H9 (cell line): Measurements from ENCODE around the gene COL18A1. TPM values are rescaled to one million over a fixed set of nuclear protein-coding genes. Genes with fewer than 3 reads are reported as not detected.

ENCODE experiments used
- DNase-seq: peaks from one replicate; pipeline ENCODE4 v3.0.0-alpha.2; 2017
- H2AFZ ChIP-seq: one replicate; pipeline ENCODE4 v1.6.1; 2013; ENCODE audit warnings: mild to moderate bottlenecking, low read length, control low read depth, moderate library complexity
- H2AK5ac ChIP-seq: 2 replicates; pipeline ENCODE4 v1.6.1; 2013; ENCODE audit warnings: low read length, control low read depth, mixed read lengths; ENCODE audit not compliant: insufficient read length
- H2BK120ac ChIP-seq: one replicate; pipeline ENCODE4 v1.6.1; 2013; ENCODE audit warnings: low read depth, mild to moderate bottlenecking, low read length, control low read depth, inconsistent platforms; ENCODE audit not compliant: poor library complexity, severe bottlenecking
- H2BK12ac ChIP-seq: 2 replicates; pipeline ENCODE4 v1.6.1; 2013; ENCODE audit warnings: low read length, control low read depth, mixed read lengths, low read depth; ENCODE audit not compliant: insufficient read length
- H2BK15ac ChIP-seq: 2 replicates; pipeline ENCODE4 v1.6.1; 2013; ENCODE audit warnings: low read depth, low read length, control low read depth
- H2BK20ac ChIP-seq: one replicate; pipeline ENCODE4 v1.6.1; 2013; ENCODE audit warnings: low read depth, mild to moderate bottlenecking, low read length, control low read depth, inconsistent platforms; ENCODE audit not compliant: poor library complexity, severe bottlenecking
- H2BK5ac ChIP-seq: 2 replicates; pipeline ENCODE4 v1.6.1; 2013; ENCODE audit warnings: low read length, control low read depth, mixed read lengths; ENCODE audit not compliant: insufficient read length
- H3K14ac ChIP-seq: 2 replicates; pipeline ENCODE4 v1.6.1; 2013; ENCODE audit warnings: low read length, control low read depth; ENCODE audit not compliant: insufficient read depth
- H3K18ac ChIP-seq: 2 replicates; pipeline ENCODE4 v1.6.1; 2013; ENCODE audit warnings: low read depth, mild to moderate bottlenecking, mixed read lengths, low read length, control low read depth; ENCODE audit not compliant: insufficient read length
- H3K23ac ChIP-seq: 2 replicates; pipeline ENCODE4 v1.6.1; 2013; ENCODE audit warnings: low read length, control low read depth, mixed read lengths, low read depth; ENCODE audit not compliant: insufficient read length
- H3K23me2 ChIP-seq: 2 replicates; pipeline ENCODE4 v1.6.1; 2013; ENCODE audit warnings: low read depth, mild to moderate bottlenecking, mixed read lengths, low read length, control low read depth; ENCODE audit not compliant: insufficient read length, poor library complexity, severe bottlenecking
- H3K27ac ChIP-seq: 2 replicates; pipeline ENCODE4 v1.5.1; 2013; ENCODE audit warnings: low read length, control low read depth, mixed read lengths, low read depth; ENCODE audit not compliant: insufficient read length
- H3K27me3 ChIP-seq: 2 replicates; pipeline ENCODE4 v1.6.1; 2013; ENCODE audit warnings: low read length, control low read depth, inconsistent platforms; ENCODE audit not compliant: insufficient read depth
- H3K4ac ChIP-seq: 2 replicates; pipeline ENCODE4 v1.6.1; 2013; ENCODE audit warnings: low read depth, mild to moderate bottlenecking, control low read depth, inconsistent platforms, low read length, moderate library complexity
- H3K4me1 ChIP-seq: 2 replicates; pipeline ENCODE4 v1.6.1; 2013; ENCODE audit warnings: low read length, control low read depth, inconsistent platforms; ENCODE audit not compliant: insufficient read depth
- H3K4me2 ChIP-seq: 2 replicates; pipeline ENCODE4 v1.6.1; 2013; ENCODE audit warnings: low read length, control low read depth, mixed read lengths; ENCODE audit not compliant: insufficient read length, insufficient read depth
- H3K56ac ChIP-seq: 2 replicates; pipeline ENCODE4 v1.6.1; 2013; ENCODE audit warnings: low read depth, mild to moderate bottlenecking, mixed read lengths, low read length, control low read depth; ENCODE audit not compliant: insufficient read length
- H3K79me1 ChIP-seq: 2 replicates; pipeline ENCODE4 v1.6.1; 2013; ENCODE audit warnings: low read depth, mild to moderate bottlenecking, moderate library complexity, low read length, control low read depth, inconsistent platforms; ENCODE audit not compliant: insufficient read depth, poor library complexity, severe bottlenecking
- H3K79me2 ChIP-seq: 2 replicates; pipeline ENCODE4 v1.6.1; 2013; ENCODE audit warnings: low read length, control low read depth, inconsistent platforms; ENCODE audit not compliant: insufficient read depth
- H3K9ac ChIP-seq: 2 replicates; pipeline ENCODE4 v1.6.1; 2013; ENCODE audit warnings: low read length, control low read depth, mixed read lengths; ENCODE audit not compliant: insufficient read length; ENCODE audit errors: extremely low read depth
- H3K9me3 ChIP-seq: one replicate; pipeline ENCODE4 v1.6.1; 2013; ENCODE audit warnings: low read depth, low read length, inconsistent platforms; ENCODE audit not compliant: control insufficient read depth
- H3T11ph ChIP-seq: one replicate; pipeline ENCODE4 v1.6.1; 2013; ENCODE audit warnings: mild to moderate bottlenecking, low read length, control low read depth, inconsistent platforms
- H4K20me1 ChIP-seq: one replicate; pipeline ENCODE4 v1.6.1; 2013; ENCODE audit not compliant: control insufficient read depth, insufficient read length, insufficient read depth
- H4K5ac ChIP-seq: 2 replicates; pipeline ENCODE4 v1.6.1; 2013; ENCODE audit warnings: low read depth, mild to moderate bottlenecking, mixed read lengths, low read length, control low read depth; ENCODE audit not compliant: insufficient read length
- H4K8ac ChIP-seq: replicated peaks from 2 replicates; pipeline ENCODE4 v1.6.1; 2013; ENCODE audit warnings: low read length, control low read depth, mixed read lengths, low read depth; ENCODE audit not compliant: insufficient read length
- H4K91ac ChIP-seq: 2 replicates; pipeline ENCODE4 v1.6.1; 2013; ENCODE audit warnings: low read depth, mild to moderate bottlenecking, moderate library complexity, mixed read lengths, low read length, control low read depth; ENCODE audit not compliant: insufficient read length
- H3K27ac Mint-ChIP-seq, 3 experiments: 2 replicates in 2 of 3; 3 replicates in 1 of 3; pipeline ENCODE4 v1.8.0; 2020 to 2021; ENCODE audit warnings: mixed read lengths in 3 of 3, mild to moderate bottlenecking in 1 of 3, moderate library complexity in 1 of 3
- H3K27me3 Mint-ChIP-seq: 2 replicates; pipeline ENCODE4 v1.8.0; 2021; ENCODE audit warnings: low read depth, mild to moderate bottlenecking, moderate library complexity, mixed read lengths
- H3K36me3 Mint-ChIP-seq, 3 experiments: 2 replicates in 2 of 3; 3 replicates in 1 of 3; pipeline ENCODE4 v1.8.0; 2020 to 2021; ENCODE audit warnings: low read depth in 3 of 3, mixed read lengths in 3 of 3; ENCODE audit not compliant: insufficient read depth in 1 of 3
- H3K4me1 Mint-ChIP-seq, 2 experiments: 2 replicates each; pipeline ENCODE4 v1.8.0; 2020; ENCODE audit warnings: mixed read lengths in 2 of 2
- H3K4me3 Mint-ChIP-seq, 2 experiments: 2 replicates in 1 of 2; 3 replicates in 1 of 2; pipeline ENCODE4 v1.8.0; 2020 to 2021; ENCODE audit warnings: mild to moderate bottlenecking in 2 of 2, mixed read lengths in 2 of 2, moderate library complexity in 1 of 2
- H3K9me3 Mint-ChIP-seq, 2 experiments: 2 replicates in 1 of 2; 3 replicates in 1 of 2; pipeline ENCODE4 v1.8.0; 2020; ENCODE audit warnings: mild to moderate bottlenecking in 2 of 2, mixed read lengths in 2 of 2, moderate library complexity in 1 of 2
- CTCF ChIP-seq: fragments of 200-600 bp; sonication (generic); conservative IDR thresholded peaks from 3 replicates; pipeline ENCODE4 v1.8.0; 2021; ENCODE audit warnings: antibody characterized with exemption, mild to moderate bottlenecking
- WGBS: extraction: QIAGEN DNeasy Blood & Tissue Kit; methylation state at CpG from one replicate; pipeline ENCODE4 v1.1.7; 2013; ENCODE audit warnings: missing lambda C conversion rate, low lambda C conversion rate, mixed read lengths; ENCODE audit not compliant: insufficient read length; ENCODE audit errors: extremely low coverage; 5-methylcytosine and 5-hydroxymethylcytosine counted together
- total RNA-seq: library from RNA; stranded (reverse); gene quantifications from 2 replicates; pipeline ENCODE4 v1.2.1, GENCODE V29; 2021

Gene COL18A1
- total RNA-seq, 1 experiment from 2014 or later = 232 TPM

GRCh38 chr21:45541221-45542039 lies 136.5 kb downstream of the COL18A1 start:
- no peak for TF ChIP-seq CTCF
- Histone ChIP-seq H2BK20ac (no peak overlapping the region), H2BK5ac (no peak overlapping the region), H3K79me1 (no peaks in the 10 kb centered on the region), H2AK5ac (no peak overlapping the region), H3K23me2 (peaks cover 5% of the 10 kb centered on the region), H3K23ac (no peak overlapping the region), H3K4me2 (peak overlapping the region; percentile 60), H3K79me2 (peaks cover 6% of the 10 kb centered on the region; the same call in 1 of the 2 replicates), H3K4ac (no peak overlapping the region), H2BK120ac (no peak overlapping the region), H3K9me3 (no peaks in the 10 kb centered on the region), H3K18ac (no peak overlapping the region), H3K9ac (no peak overlapping the region), H3K27me3 (no peaks in the 10 kb centered on the region), H2AFZ (no peak overlapping the region), H4K5ac (no peak overlapping the region), H3K56ac (no peak overlapping the region), H3K27ac (no peak overlapping the region), H4K91ac (no peak overlapping the region), H3T11ph (no peak overlapping the region), H2BK15ac (no peak overlapping the region), H3K14ac (peak overlapping the region; percentile 58; the same call in 1 of the 2 replicates), H3K4me1 (no peaks in the 10 kb centered on the region), H2BK12ac (no peak overlapping the region), H4K8ac (no peak overlapping the region), H4K20me1 (no peaks in the 10 kb centered on the region)
- Mint-ChIP-seq H3K9me3 (no peaks in the 10 kb centered on the region), H3K27ac (no peak overlapping the region), H3K27me3 (no peaks in the 10 kb centered on the region), H3K4me1 (peaks cover 7 to 8% of the 10 kb centered on the region in 2 experiments), H3K4me3 (peak overlapping the region; percentile 65 to 81), H3K36me3 (peaks cover 0 to 2% (median 2%) of the 10 kb centered on the region in 3 experiments; a peak in 3 of 7 replicates)
- peak; percentile 37 for DNase-seq
- WGBS = no CpG with 5 or more reads among the region's 50 CpGs
